K562 (cell line): Measurements from ENCODE around the gene CERS1. TPM values are rescaled to one million over a fixed set of nuclear protein-coding genes. Genes with fewer than 3 reads are reported as not detected.

ENCODE experiments used
- ARID3B ChIP-seq: fragments of 250-450 bp; sonication (Bioruptor Pico); IDR thresholded peaks from 2 replicates; pipeline ENCODE4 v1.4.0; 2020; ENCODE audit warnings: borderline replicate concordance
- BACH1 ChIP-seq: fragments of 200-800 bp; sonication (Bioruptor generic); IDR thresholded peaks from 2 replicates; pipeline ENCODE4 v1.6.1; 2016; ENCODE audit warnings: missing genetic modification characterization, missing compliant biosample characterization
- CCAR2 ChIP-seq: fragments of 200-400 bp; formaldehyde crosslinking; IDR thresholded peaks from 2 replicates; pipeline ENCODE4 v1.6.1; 2017; ENCODE audit warnings: mild to moderate bottlenecking, low read depth, low read length
- GTF2E2 ChIP-seq: fragments of 200-800 bp; sonication (Bioruptor generic); IDR thresholded peaks from 2 replicates; pipeline ENCODE4 v1.6.1; 2016; ENCODE audit warnings: missing genetic modification characterization, missing compliant biosample characterization
- HOXB6 ChIP-seq: fragments of 250-450 bp; sonication (Bioruptor Pico); IDR thresholded peaks from 2 replicates; pipeline ENCODE4 v1.5.1; 2022; ENCODE audit warnings: mild to moderate bottlenecking, borderline replicate concordance
- KLF10 ChIP-seq: fragments of 250-450 bp; sonication (Bioruptor Pico); IDR thresholded peaks from 2 replicates; pipeline ENCODE4 v1.6.1; 2021; ENCODE audit warnings: matching md5 sums
- MAX ChIP-seq: sonication (generic); formaldehyde crosslinking; IDR thresholded peaks from 2 replicates; pipeline ENCODE4 v1.9.0; 2022; ENCODE audit warnings: mild to moderate bottlenecking, missing genetic modification reagents
- POLR2G ChIP-seq: fragments of 200-400 bp; formaldehyde crosslinking; IDR thresholded peaks from 2 replicates; pipeline ENCODE4 v1.6.1; 2017; ENCODE audit warnings: low read depth, mild to moderate bottlenecking, antibody characterized with exemption, low read length, moderate library complexity
- RBM39 ChIP-seq: fragments of 200-400 bp; formaldehyde crosslinking; optimal IDR thresholded peaks from 2 replicates; pipeline ENCODE3; 2018; ENCODE audit warnings: low read depth, low read length
- ZBTB7A ChIP-seq: IDR thresholded peaks from 2 replicates; pipeline ENCODE4 v1.6.1; 2011; ENCODE audit warnings: low read depth, mild to moderate bottlenecking, low read length, moderate library complexity, borderline replicate concordance; ENCODE audit not compliant: control insufficient read depth
- ZNF121 ChIP-seq: sonication (generic); formaldehyde crosslinking; conservative IDR thresholded peaks from 2 replicates; pipeline ENCODE4 v1.8.0; 2022; ENCODE audit warnings: missing genetic modification reagents
- ZNF445 ChIP-seq: fragments of 250-450 bp; sonication (Bioruptor Pico); IDR thresholded peaks from 2 replicates; pipeline ENCODE4 v1.4.0; 2020; ENCODE audit warnings: low read depth, mild to moderate bottlenecking, moderate library complexity
- ZNF76 ChIP-seq: fragments of 250-450 bp; sonication (Bioruptor Pico); IDR thresholded peaks from 2 replicates; pipeline ENCODE4 v1.4.0; 2020; ENCODE audit warnings: mild to moderate bottlenecking, moderate library complexity, borderline replicate concordance
- polyA plus RNA-seq, 8 experiments: library from polyadenylated mRNA; depleted of rRNA in 4 of 8; stranded (reverse) in 5 of 8; unstranded in 3 of 8; fragments of >200 nt; fragmentation: Nextera tagmentation in 2 of 8; fragmentation: Illumina TruSeq in 1 of 8; extraction: Ambion mirVana in 2 of 8; extraction: Trizol in 1 of 8; gene quantifications; 2 replicates each; pipeline versions ENCODE4 v1.2.1 to v1.2.3, GENCODE V29; 2011 to 2014; ENCODE audit warnings: inconsistent platforms in 1 of 8, missing spikeins in 1 of 8
- total RNA-seq, 7 experiments: library from RNA; depleted of rRNA in 6 of 7; stranded (reverse); fragments of >200 nt in 6 of 7; fragmentation: Illumina TruSeq in 2 of 7; extraction: Trizol in 2 of 7; gene quantifications; 2 replicates each; pipeline versions ENCODE4 v1.2.1 to v1.2.3, GENCODE V29; 2011 to 2021; ENCODE audit warnings: low replicate concordance in 1 of 7
- TF ChIP-seq, protein P1 (sequence below): fragments of 450-650 bp; IDR thresholded peaks from 2 replicates; pipeline ENCODE4 v1.6.1; 2016; ENCODE audit warnings: mild to moderate bottlenecking, moderate library complexity

The CERS1 gene
- total and polyA plus RNA-seq, 9 of the 15 experiments (the other 6 are each of a cell fraction or from before 2014, with no cell fraction given), result 0.33 to 1.5 (median 0.86) TPM; not detected in 2

DNA sequence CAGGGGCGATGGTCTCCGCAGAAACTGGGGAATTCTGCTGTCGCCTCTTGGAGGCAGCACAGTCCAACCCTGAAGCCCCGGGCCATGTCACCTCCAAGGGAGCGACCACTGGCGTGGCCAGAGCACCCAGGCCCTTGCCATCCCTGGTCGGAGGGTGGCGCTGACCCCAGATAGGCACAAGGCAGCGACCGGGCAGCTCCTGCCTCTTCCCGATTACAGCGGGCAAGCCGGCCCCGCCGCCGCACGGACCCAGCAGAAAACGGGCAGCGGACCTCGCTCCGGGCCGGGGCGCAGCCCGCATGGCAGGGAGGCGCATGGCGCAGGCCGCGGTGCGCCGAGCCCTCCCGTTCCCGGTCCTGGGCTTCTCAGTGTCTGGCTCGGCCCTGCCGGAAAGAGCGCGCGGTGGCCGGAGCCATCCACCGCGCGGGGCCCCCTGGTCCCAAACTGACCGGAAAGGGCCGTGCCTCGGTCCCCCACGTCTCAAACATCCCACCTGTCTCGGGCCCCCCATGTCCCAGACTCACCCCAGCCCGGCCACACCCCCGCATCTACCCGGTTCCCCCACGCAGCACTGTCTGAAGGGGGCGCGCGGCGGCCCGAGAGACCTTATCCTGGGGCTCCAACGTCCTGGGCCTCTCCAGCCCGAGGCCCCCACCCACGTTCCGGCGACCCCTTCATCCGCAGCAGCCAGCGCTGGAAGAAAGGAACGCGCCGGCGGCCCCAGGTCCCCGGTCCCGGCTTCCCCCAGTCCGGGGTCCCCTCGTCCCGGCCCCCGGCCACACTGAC, 727 bp downstream of the CERS1 start (continued):
- TF ChIP-seq ARID3B (no peak), ZNF445 (CRISPR knock-in tag) (no peak), KLF10 (CRISPR knock-in tag) (no peak), CCAR2 (no peak), MAX (CRISPR knock-in tag) (peak; percentile 34; the same call in 1 of the 2 replicates), RBM39 (no peak), BACH1 (tag) (no peak), ZBTB7A (peak; percentile 57; the same call in 1 of the 2 replicates), ZNF121 (CRISPR knock-in tag) (no peak), ZNF76 (CRISPR knock-in tag) (no peak), POLR2G (no peak), GTF2E2 (tag) (no peak), HOXB6 (CRISPR knock-in tag) (no peak)
- TF ChIP-seq, protein P1, sequence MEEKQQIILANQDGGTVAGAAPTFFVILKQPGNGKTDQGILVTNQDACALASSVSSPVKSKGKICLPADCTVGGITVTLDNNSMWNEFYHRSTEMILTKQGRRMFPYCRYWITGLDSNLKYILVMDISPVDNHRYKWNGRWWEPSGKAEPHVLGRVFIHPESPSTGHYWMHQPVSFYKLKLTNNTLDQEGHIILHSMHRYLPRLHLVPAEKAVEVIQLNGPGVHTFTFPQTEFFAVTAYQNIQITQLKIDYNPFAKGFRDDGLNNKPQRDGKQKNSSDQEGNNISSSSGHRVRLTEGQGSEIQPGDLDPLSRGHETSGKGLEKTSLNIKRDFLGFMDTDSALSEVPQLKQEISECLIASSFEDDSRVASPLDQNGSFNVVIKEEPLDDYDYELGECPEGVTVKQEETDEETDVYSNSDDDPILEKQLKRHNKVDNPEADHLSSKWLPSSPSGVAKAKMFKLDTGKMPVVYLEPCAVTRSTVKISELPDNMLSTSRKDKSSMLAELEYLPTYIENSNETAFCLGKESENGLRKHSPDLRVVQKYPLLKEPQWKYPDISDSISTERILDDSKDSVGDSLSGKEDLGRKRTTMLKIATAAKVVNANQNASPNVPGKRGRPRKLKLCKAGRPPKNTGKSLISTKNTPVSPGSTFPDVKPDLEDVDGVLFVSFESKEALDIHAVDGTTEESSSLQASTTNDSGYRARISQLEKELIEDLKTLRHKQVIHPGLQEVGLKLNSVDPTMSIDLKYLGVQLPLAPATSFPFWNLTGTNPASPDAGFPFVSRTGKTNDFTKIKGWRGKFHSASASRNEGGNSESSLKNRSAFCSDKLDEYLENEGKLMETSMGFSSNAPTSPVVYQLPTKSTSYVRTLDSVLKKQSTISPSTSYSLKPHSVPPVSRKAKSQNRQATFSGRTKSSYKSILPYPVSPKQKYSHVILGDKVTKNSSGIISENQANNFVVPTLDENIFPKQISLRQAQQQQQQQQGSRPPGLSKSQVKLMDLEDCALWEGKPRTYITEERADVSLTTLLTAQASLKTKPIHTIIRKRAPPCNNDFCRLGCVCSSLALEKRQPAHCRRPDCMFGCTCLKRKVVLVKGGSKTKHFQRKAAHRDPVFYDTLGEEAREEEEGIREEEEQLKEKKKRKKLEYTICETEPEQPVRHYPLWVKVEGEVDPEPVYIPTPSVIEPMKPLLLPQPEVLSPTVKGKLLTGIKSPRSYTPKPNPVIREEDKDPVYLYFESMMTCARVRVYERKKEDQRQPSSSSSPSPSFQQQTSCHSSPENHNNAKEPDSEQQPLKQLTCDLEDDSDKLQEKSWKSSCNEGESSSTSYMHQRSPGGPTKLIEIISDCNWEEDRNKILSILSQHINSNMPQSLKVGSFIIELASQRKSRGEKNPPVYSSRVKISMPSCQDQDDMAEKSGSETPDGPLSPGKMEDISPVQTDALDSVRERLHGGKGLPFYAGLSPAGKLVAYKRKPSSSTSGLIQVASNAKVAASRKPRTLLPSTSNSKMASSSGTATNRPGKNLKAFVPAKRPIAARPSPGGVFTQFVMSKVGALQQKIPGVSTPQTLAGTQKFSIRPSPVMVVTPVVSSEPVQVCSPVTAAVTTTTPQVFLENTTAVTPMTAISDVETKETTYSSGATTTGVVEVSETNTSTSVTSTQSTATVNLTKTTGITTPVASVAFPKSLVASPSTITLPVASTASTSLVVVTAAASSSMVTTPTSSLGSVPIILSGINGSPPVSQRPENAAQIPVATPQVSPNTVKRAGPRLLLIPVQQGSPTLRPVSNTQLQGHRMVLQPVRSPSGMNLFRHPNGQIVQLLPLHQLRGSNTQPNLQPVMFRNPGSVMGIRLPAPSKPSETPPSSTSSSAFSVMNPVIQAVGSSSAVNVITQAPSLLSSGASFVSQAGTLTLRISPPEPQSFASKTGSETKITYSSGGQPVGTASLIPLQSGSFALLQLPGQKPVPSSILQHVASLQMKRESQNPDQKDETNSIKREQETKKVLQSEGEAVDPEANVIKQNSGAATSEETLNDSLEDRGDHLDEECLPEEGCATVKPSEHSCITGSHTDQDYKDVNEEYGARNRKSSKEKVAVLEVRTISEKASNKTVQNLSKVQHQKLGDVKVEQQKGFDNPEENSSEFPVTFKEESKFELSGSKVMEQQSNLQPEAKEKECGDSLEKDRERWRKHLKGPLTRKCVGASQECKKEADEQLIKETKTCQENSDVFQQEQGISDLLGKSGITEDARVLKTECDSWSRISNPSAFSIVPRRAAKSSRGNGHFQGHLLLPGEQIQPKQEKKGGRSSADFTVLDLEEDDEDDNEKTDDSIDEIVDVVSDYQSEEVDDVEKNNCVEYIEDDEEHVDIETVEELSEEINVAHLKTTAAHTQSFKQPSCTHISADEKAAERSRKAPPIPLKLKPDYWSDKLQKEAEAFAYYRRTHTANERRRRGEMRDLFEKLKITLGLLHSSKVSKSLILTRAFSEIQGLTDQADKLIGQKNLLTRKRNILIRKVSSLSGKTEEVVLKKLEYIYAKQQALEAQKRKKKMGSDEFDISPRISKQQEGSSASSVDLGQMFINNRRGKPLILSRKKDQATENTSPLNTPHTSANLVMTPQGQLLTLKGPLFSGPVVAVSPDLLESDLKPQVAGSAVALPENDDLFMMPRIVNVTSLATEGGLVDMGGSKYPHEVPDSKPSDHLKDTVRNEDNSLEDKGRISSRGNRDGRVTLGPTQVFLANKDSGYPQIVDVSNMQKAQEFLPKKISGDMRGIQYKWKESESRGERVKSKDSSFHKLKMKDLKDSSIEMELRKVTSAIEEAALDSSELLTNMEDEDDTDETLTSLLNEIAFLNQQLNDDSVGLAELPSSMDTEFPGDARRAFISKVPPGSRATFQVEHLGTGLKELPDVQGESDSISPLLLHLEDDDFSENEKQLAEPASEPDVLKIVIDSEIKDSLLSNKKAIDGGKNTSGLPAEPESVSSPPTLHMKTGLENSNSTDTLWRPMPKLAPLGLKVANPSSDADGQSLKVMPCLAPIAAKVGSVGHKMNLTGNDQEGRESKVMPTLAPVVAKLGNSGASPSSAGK, result no peak; the same call in 1 of the 2 replicates
